Activated T-cell treated with anti-CD3 and anti-CD28 coated beads, Interleukin-2, amount 50 U/mL, for 4 hours (primary cell): ENCODE results near the gene GANAB. TPM values are rescaled to one million over a fixed set of nuclear protein-coding genes. Genes with fewer than 3 reads are reported as not detected.
"Not testable (repeated sequence)": the region's sequence is repeated elsewhere in the genome, so short reads cannot be mapped to it uniquely, and the experiment has no call there.

Experiments used
- ATAC-seq, 2 donors: fragments of 200-7000 bp; cut with Tn5 transposase; one replicate each; pipeline ENCODE4 v1.10.0; 2021
- DNase-seq: peaks from one replicate; pipeline ENCODE4 v3.0.0-alpha.2; 2020
- H3K27me3 Mint-ChIP-seq: one replicate; pipeline ENCODE4 v1.8.0; 2021; ENCODE audit warnings: low read depth, mixed read lengths
- H3K36me3 Mint-ChIP-seq: one replicate; pipeline ENCODE4 v1.8.0; 2022; ENCODE audit warnings: mixed read lengths; ENCODE audit not compliant: insufficient read depth
- H3K4me1 Mint-ChIP-seq: one replicate; pipeline ENCODE4 v1.8.0; 2021; ENCODE audit warnings: low read depth, mixed read lengths
- H3K4me3 Mint-ChIP-seq: one replicate; pipeline ENCODE4 v1.8.0; 2021; ENCODE audit warnings: mild to moderate bottlenecking, moderate library complexity, mixed read lengths
- H3K9me3 Mint-ChIP-seq: one replicate; pipeline ENCODE4 v1.8.0; 2021; ENCODE audit warnings: mixed read lengths
- total RNA-seq, 3 donors: library from RNA; stranded (reverse); gene quantifications; one replicate each; pipeline ENCODE4 v1.2.1, GENCODE V29; 2021

GANAB gene
- total RNA-seq, 3 donors from 2014 or later = 173 to 204 (median 194) TPM

GRCh38 chr11:62592146-62592815 lies 54.1 kb downstream of the GANAB start:
- ATAC-seq (no peak), DNase-seq (no peak)
- Mint-ChIP-seq H3K4me3 (peak overlapping the region; percentile 98), H3K36me3 (peaks cover 33% of the 10 kb centered on the region), H3K27me3 (no peaks in the 10 kb centered on the region), H3K9me3 (no peaks in the 10 kb centered on the region), H3K4me1 (peaks cover 38% of the 10 kb centered on the region)

- DNase-seq (peak; percentile 94), ATAC-seq (peak; percentile 93)
- Mint-ChIP-seq H3K36me3 (peaks cover 29% of the 10 kb centered on the region), H3K4me1 (peaks cover 36% of the 10 kb centered on the region), H3K9me3 (no peaks in the 10 kb centered on the region), H3K27me3 (no peaks in the 10 kb centered on the region), H3K4me3 (peak within 1 kb of the TSS; percentile 98)
Measured at GRCh38 chr11:62591448-62592145, 54.8 kb downstream of the GANAB start, which contains the start of gene TUT1. TUT1 (minus strand) TSS chr11:62591523; CDS start chr11:62591485, 38 bp downstream.

- DNase-seq (no peak), ATAC-seq (no peak)
- H3K27me3 Mint-ChIP-seq = no peaks in the 10 kb centered on the region
- peaks cover 18% of the 10 kb centered on the region for H3K36me3 Mint-ChIP-seq
- no peaks in the 10 kb centered on the region for H3K9me3 Mint-ChIP-seq
- H3K4me1 Mint-ChIP-seq = peaks cover 34% of the 10 kb centered on the region
- no peak overlapping the region for H3K4me3 Mint-ChIP-seq
Measured at GRCh38 chr11:62588966-62589637, 57.3 kb downstream of the GANAB start.

GRCh38 chr11:62585356-62585755 lies 61.1 kb downstream of the GANAB start:
- peaks cover 11% of the 10 kb centered on the region for H3K4me1 Mint-ChIP-seq
- DNase-seq, H3K27me3 Mint-ChIP-seq, H3K9me3 Mint-ChIP-seq, ATAC-seq, H3K4me3 Mint-ChIP-seq: not testable (repeated sequence)
- H3K36me3 Mint-ChIP-seq = peaks cover 17% of the 10 kb centered on the region

- H3K4me1 Mint-ChIP-seq, DNase-seq, H3K27me3 Mint-ChIP-seq, H3K9me3 Mint-ChIP-seq, H3K4me3 Mint-ChIP-seq, ATAC-seq: not testable (repeated sequence)
- peaks cover 21% of the 10 kb centered on the region for H3K36me3 Mint-ChIP-seq
Measured at GRCh38 chr11:62581735-62582134, 64.7 kb downstream of the GANAB start.

- DNase-seq = no peak
- no peak overlapping the region for H3K4me3 Mint-ChIP-seq
Measured at GRCh38 chr11:62580959-62581715, 65.3 kb downstream of the GANAB start.

GRCh38 chr11:62579252-62579651 lies 67.2 kb downstream of the GANAB start:
- H3K36me3 Mint-ChIP-seq = peaks cover 19% of the 10 kb centered on the region
- H3K4me1 Mint-ChIP-seq = peaks cover 11% of the 10 kb centered on the region
- H3K9me3 Mint-ChIP-seq = no peaks in the 10 kb centered on the region
- H3K4me3 Mint-ChIP-seq = no peak overlapping the region
- DNase-seq (no peak), ATAC-seq (no peak)
- no peaks in the 10 kb centered on the region for H3K27me3 Mint-ChIP-seq

More at GRCh38 chr11:62580959-62581715, 65.3 kb downstream of the GANAB start:
- Mint-ChIP-seq H3K9me3 (no peaks in the 10 kb centered on the region), H3K4me1 (peaks cover 2% of the 10 kb centered on the region), H3K27me3 (no peaks in the 10 kb centered on the region), H3K36me3 (peaks cover 18% of the 10 kb centered on the region)
- no peak for ATAC-seq

- H3K9me3 Mint-ChIP-seq = no peaks in the 10 kb centered on the region
- no peak overlapping the region for H3K4me3 Mint-ChIP-seq
- H3K27me3 Mint-ChIP-seq = no peaks in the 10 kb centered on the region
- peaks cover 15% of the 10 kb centered on the region for H3K4me1 Mint-ChIP-seq
- peaks cover 21% of the 10 kb centered on the region for H3K36me3 Mint-ChIP-seq
- ATAC-seq (no peak), DNase-seq (no peak)
Measured at GRCh38 chr11:62578541-62578940, 67.9 kb downstream of the GANAB start.

- no peaks in the 10 kb centered on the region for H3K9me3 Mint-ChIP-seq
Measured at GRCh38 chr11:62577046-62577714, 69.2 kb downstream of the GANAB start.

GRCh38 chr11:62575837-62576236 lies 70.6 kb downstream of the GANAB start:
- H3K4me3 Mint-ChIP-seq = peak overlapping the region; percentile 98

More at GRCh38 chr11:62577046-62577714, 69.2 kb downstream of the GANAB start:
- H3K36me3 Mint-ChIP-seq = peaks cover 33% of the 10 kb centered on the region
- DNase-seq (no peak), ATAC-seq (no peak)
- H3K4me1 Mint-ChIP-seq = peaks cover 25% of the 10 kb centered on the region
- H3K27me3 Mint-ChIP-seq = no peaks in the 10 kb centered on the region
- no peak overlapping the region for H3K4me3 Mint-ChIP-seq

GRCh38 chr11:62575156-62575555 lies 71.3 kb downstream of the GANAB start:
- H3K9me3 Mint-ChIP-seq = no peaks in the 10 kb centered on the region
- peaks cover 44% of the 10 kb centered on the region for H3K4me1 Mint-ChIP-seq
- H3K27me3 Mint-ChIP-seq = no peaks in the 10 kb centered on the region
- peaks cover 42% of the 10 kb centered on the region for H3K36me3 Mint-ChIP-seq
- no peak for DNase-seq
- no peak for ATAC-seq
- peak overlapping the region; percentile 98 for H3K4me3 Mint-ChIP-seq

More at GRCh38 chr11:62575837-62576236, 70.6 kb downstream of the GANAB start:
- Mint-ChIP-seq H3K27me3 (no peaks in the 10 kb centered on the region), H3K36me3 (peaks cover 40% of the 10 kb centered on the region), H3K4me1 (peaks cover 39% of the 10 kb centered on the region), H3K9me3 (no peaks in the 10 kb centered on the region)
- ATAC-seq (no peak), DNase-seq (no peak)
